ENCODE data around the gene DLL4.

Gene DLL4

GRCh38 chr15:40957581-40958051 is 28.5 kb downstream of the DLL4 start:
- no peaks in the 10 kb centered on the region for H3K9me3 ChIP-seq (ENCODE audit: control insufficient read depth, low read length)
- no peak overlapping the region for H2AK5ac ChIP-seq (ENCODE audit: low read length, severe bottlenecking)
- no peak overlapping the region for H2BK5ac ChIP-seq (ENCODE audit: low read depth, low read length, poor library complexity, severe bottlenecking)
- no peak overlapping the region for H3K4me2 ChIP-seq (ENCODE audit: low read length, poor library complexity, severe bottlenecking)
- no peak overlapping the region for H2BK15ac ChIP-seq (ENCODE audit: low read depth, poor library complexity, severe bottlenecking)
- no peak overlapping the region for H3K9ac ChIP-seq (ENCODE audit: low read length)
- no peak overlapping the region for H3K4me3 ChIP-seq (ENCODE audit: insufficient read depth in 1 of 2, low read depth in 1 of 2, low read length in 2 of 2)
- peaks cover 0 to 9% of the 10 kb centered on the region in 2 experiments for H3K27me3 ChIP-seq (ENCODE audit: control insufficient read depth in 1 of 2, insufficient read depth in 1 of 2, low read length in 2 of 2)
- peaks cover 34% of the 10 kb centered on the region for H3K4me1 ChIP-seq (ENCODE audit: control insufficient read depth, insufficient read depth, low read depth, low read length)
- H4K8ac ChIP-seq (ENCODE audit: low read length): no peak overlapping the region
- H3K4ac ChIP-seq (ENCODE audit: low read depth in 1 of 2, low read length in 2 of 2): no peak overlapping the region
- H3K18ac ChIP-seq (ENCODE audit: low read depth in 1 of 2, low read length in 2 of 2): no peak overlapping the region
- no peak overlapping the region for H3K23ac ChIP-seq (ENCODE audit: low read length in 2 of 2)
- no peak overlapping the region for H2BK12ac ChIP-seq (ENCODE audit: low read length in 2 of 2)
- DNase-seq: no peak
- peaks cover 8% of the 10 kb centered on the region for H3K79me1 ChIP-seq (replicated peaks; ENCODE audit: low read length, poor library complexity, severe bottlenecking)
- H4K91ac ChIP-seq (ENCODE audit: low read length): no peak overlapping the region
- H3K36me3 ChIP-seq (ENCODE audit: control insufficient read depth in 1 of 2, insufficient read depth in 2 of 2, low read depth in 1 of 2, low read length in 2 of 2): peaks cover 0 to 22% of the 10 kb centered on the region in 2 experiments
- H3K27ac ChIP-seq (ENCODE audit: low read length, poor library complexity, severe bottlenecking): no peak overlapping the region
- no peak overlapping the region for H3K14ac ChIP-seq (ENCODE audit: low read length in 2 of 2)
- H2BK120ac ChIP-seq (ENCODE audit: low read depth, low read length): no peak overlapping the region
- H2AFZ ChIP-seq (ENCODE audit: low read depth, low read length): no peak overlapping the region
- WGBS: 87% methylated on average over 9 of the region's 9 CpGs

- Histone ChIP-seq H2BK120ac (ENCODE audit: low read depth, low read length) (no peak overlapping the region), H2AK5ac (ENCODE audit: low read length, severe bottlenecking) (no peak overlapping the region), H2BK5ac (ENCODE audit: low read depth, low read length, poor library complexity, severe bottlenecking) (no peak overlapping the region), H3K4me1 (ENCODE audit: control insufficient read depth, insufficient read depth, low read depth, low read length) (peaks cover 33% of the 10 kb centered on the region), H3K4me2 (ENCODE audit: low read length, poor library complexity, severe bottlenecking) (no peak overlapping the region), H2AFZ (ENCODE audit: low read depth, low read length) (no peak overlapping the region), H3K23ac (ENCODE audit: low read length in 2 of 2) (no peak overlapping the region), H3K36me3 (ENCODE audit: control insufficient read depth in 1 of 2, insufficient read depth in 2 of 2, low read depth in 1 of 2, low read length in 2 of 2) (peaks cover 0 to 22% of the 10 kb centered on the region in 2 experiments), H3K18ac (ENCODE audit: low read depth in 1 of 2, low read length in 2 of 2) (peak overlapping the region in 1 of 2 experiments; percentile 9), H4K8ac (ENCODE audit: low read length) (no peak overlapping the region), H2BK12ac (ENCODE audit: low read length in 2 of 2) (no peak overlapping the region), H3K27ac (ENCODE audit: low read length, poor library complexity, severe bottlenecking) (no peak overlapping the region), H3K4ac (ENCODE audit: low read depth in 1 of 2, low read length in 2 of 2) (no peak overlapping the region), H3K79me1 (replicated peaks; ENCODE audit: low read length, poor library complexity, severe bottlenecking) (peaks cover 8% of the 10 kb centered on the region), H4K91ac (ENCODE audit: low read length) (no peak overlapping the region), H3K9me3 (ENCODE audit: control insufficient read depth, low read length) (no peaks in the 10 kb centered on the region), H3K9ac (ENCODE audit: low read length) (no peak overlapping the region), H3K14ac (ENCODE audit: low read length in 2 of 2) (no peak overlapping the region), H3K27me3 (ENCODE audit: control insufficient read depth in 1 of 2, insufficient read depth in 1 of 2, low read length in 2 of 2) (peaks cover 0 to 12% of the 10 kb centered on the region in 2 experiments), H3K4me3 (ENCODE audit: insufficient read depth in 1 of 2, low read depth in 1 of 2, low read length in 2 of 2) (no peak overlapping the region), H2BK15ac (ENCODE audit: low read depth, poor library complexity, severe bottlenecking) (no peak overlapping the region)
- 90% methylated on average over 6 of the region's 6 CpGs for WGBS
- DNase-seq: no peak
These were observed 29.0 kb downstream of the DLL4 start for GRCh38 chr15:40958146-40958545.

- Histone ChIP-seq H3K18ac (ENCODE audit: low read depth in 1 of 2, low read length in 2 of 2) (peak overlapping the region in 1 of 2 experiments; percentile 9), H3K4ac (ENCODE audit: low read depth in 1 of 2, low read length in 2 of 2) (no peak overlapping the region), H2BK120ac (ENCODE audit: low read depth, low read length) (no peak overlapping the region), H2BK15ac (ENCODE audit: low read depth, poor library complexity, severe bottlenecking) (no peak overlapping the region), H3K23ac (ENCODE audit: low read length in 2 of 2) (no peak overlapping the region), H3K9ac (ENCODE audit: low read length) (no peak overlapping the region), H3K4me2 (ENCODE audit: low read length, poor library complexity, severe bottlenecking) (no peak overlapping the region), H3K4me3 (ENCODE audit: insufficient read depth in 1 of 2, low read depth in 1 of 2, low read length in 2 of 2) (no peak overlapping the region), H3K27me3 (ENCODE audit: control insufficient read depth in 1 of 2, insufficient read depth in 1 of 2, low read length in 2 of 2) (peaks cover 0 to 16% of the 10 kb centered on the region in 2 experiments), H3K36me3 (ENCODE audit: control insufficient read depth in 1 of 2, insufficient read depth in 2 of 2, low read depth in 1 of 2, low read length in 2 of 2) (peaks cover 0 to 22% of the 10 kb centered on the region in 2 experiments), H3K9me3 (ENCODE audit: control insufficient read depth, low read length) (no peaks in the 10 kb centered on the region), H3K79me1 (replicated peaks; ENCODE audit: low read length, poor library complexity, severe bottlenecking) (peaks cover 5% of the 10 kb centered on the region), H4K8ac (ENCODE audit: low read length) (no peak overlapping the region), H2AK5ac (ENCODE audit: low read length, severe bottlenecking) (no peak overlapping the region), H2BK5ac (ENCODE audit: low read depth, low read length, poor library complexity, severe bottlenecking) (no peak overlapping the region), H3K27ac (ENCODE audit: low read length, poor library complexity, severe bottlenecking) (no peak overlapping the region), H3K4me1 (ENCODE audit: control insufficient read depth, insufficient read depth, low read depth, low read length) (peaks cover 28% of the 10 kb centered on the region), H4K91ac (ENCODE audit: low read length) (no peak overlapping the region), H3K14ac (ENCODE audit: low read length in 2 of 2) (no peak overlapping the region), H2BK12ac (ENCODE audit: low read length in 2 of 2) (peak overlapping the region in 1 of 2 experiments; percentile 11), H2AFZ (ENCODE audit: low read depth, low read length) (no peak overlapping the region)
- WGBS: 88% methylated on average over 8 of the region's 8 CpGs
- no peak for DNase-seq
These were observed 29.6 kb downstream of the DLL4 start for GRCh38 chr15:40958723-40959122.

GRCh38 chr15:40959331-40960141 is 30.4 kb downstream of the DLL4 start:
- no peak overlapping the region for H3K4ac ChIP-seq (ENCODE audit: low read depth in 1 of 2, low read length in 2 of 2)
- H3K9ac ChIP-seq (ENCODE audit: low read length): no peak overlapping the region
- no peak overlapping the region for H2BK5ac ChIP-seq (ENCODE audit: low read depth, low read length, poor library complexity, severe bottlenecking)

More at GRCh38 chr15:40959331-40960141, 30.4 kb downstream of the DLL4 start:
- no peak overlapping the region for H2BK12ac ChIP-seq (ENCODE audit: low read length in 2 of 2)
- peaks cover 0 to 22% of the 10 kb centered on the region in 2 experiments for H3K27me3 ChIP-seq (ENCODE audit: control insufficient read depth in 1 of 2, insufficient read depth in 1 of 2, low read length in 2 of 2)
- peaks cover 23% of the 10 kb centered on the region for H3K4me1 ChIP-seq (ENCODE audit: control insufficient read depth, insufficient read depth, low read depth, low read length)
- H3K27ac ChIP-seq (ENCODE audit: low read length, poor library complexity, severe bottlenecking): no peak overlapping the region
- peaks cover 5% of the 10 kb centered on the region for H3K79me1 ChIP-seq (replicated peaks; ENCODE audit: low read length, poor library complexity, severe bottlenecking)
- H3K23ac ChIP-seq (ENCODE audit: low read length in 2 of 2): peak overlapping the region in 1 of 2 experiments; percentile 1
- peak; percentile 21 for DNase-seq
- no peak overlapping the region for H2AFZ ChIP-seq (ENCODE audit: low read depth, low read length)
- no peak overlapping the region for H2BK15ac ChIP-seq (ENCODE audit: low read depth, poor library complexity, severe bottlenecking)
- 84% methylated on average over 20 of the region's 22 CpGs for WGBS
- H2BK120ac ChIP-seq (ENCODE audit: low read depth, low read length): no peak overlapping the region
- H3K14ac ChIP-seq (ENCODE audit: low read length in 2 of 2): no peak overlapping the region
- H3K4me3 ChIP-seq (ENCODE audit: insufficient read depth in 1 of 2, low read depth in 1 of 2, low read length in 2 of 2): no peak overlapping the region
- no peak overlapping the region for H3K4me2 ChIP-seq (ENCODE audit: low read length, poor library complexity, severe bottlenecking)
- no peak overlapping the region for H4K8ac ChIP-seq (ENCODE audit: low read length)
- H4K91ac ChIP-seq (ENCODE audit: low read length): no peak overlapping the region
- no peaks in the 10 kb centered on the region for H3K9me3 ChIP-seq (ENCODE audit: control insufficient read depth, low read length)
- no peak overlapping the region for H3K18ac ChIP-seq (ENCODE audit: low read depth in 1 of 2, low read length in 2 of 2)
- peaks cover 0 to 22% of the 10 kb centered on the region in 2 experiments for H3K36me3 ChIP-seq (ENCODE audit: control insufficient read depth in 1 of 2, insufficient read depth in 2 of 2, low read depth in 1 of 2, low read length in 2 of 2)
- no peak overlapping the region for H2AK5ac ChIP-seq (ENCODE audit: low read length, severe bottlenecking)
